ENCODE data around the gene DNAJB7.

DNAJB7 gene

GRCh38 chr22:40823426-40823825 is 38.5 kb downstream of the DNAJB7 start:
- Histone ChIP-seq H3K9ac (ENCODE audit: low read depth, low read length) (no peak overlapping the region), H3K36me3 (ENCODE audit: insufficient read depth, low read length) (peaks cover 7% of the 10 kb centered on the region; the same call in 1 of the 2 replicates), H3K9me3 (ENCODE audit: control insufficient read depth, insufficient read depth, low read length) (no peaks in the 10 kb centered on the region), H3K4me1 (ENCODE audit: insufficient read depth, low read length) (peaks cover 12% of the 10 kb centered on the region)

GRCh38 chr22:40819599-40820140 is 42.2 kb downstream of the DNAJB7 start:
- H3K4me1 ChIP-seq (ENCODE audit: insufficient read depth, low read length), result peaks cover 13% of the 10 kb centered on the region

GRCh38 chr22:40818747-40819598 is 42.9 kb downstream of the DNAJB7 start, which contains the start of gene SLC25A17:
SLC25A17 (minus strand) TSS chr22:40819346; CDS start chr22:40819248, 98 bp downstream.
- Histone ChIP-seq H3K4me1 (ENCODE audit: insufficient read depth, low read length) (peaks cover 13% of the 10 kb centered on the region), H3K9me3 (ENCODE audit: control insufficient read depth, insufficient read depth, low read length) (no peaks in the 10 kb centered on the region), H3K9ac (ENCODE audit: low read depth, low read length) (peak within 1 kb of the TSS; percentile 82), H3K36me3 (ENCODE audit: insufficient read depth, low read length) (peaks cover 5% of the 10 kb centered on the region; the same call in 1 of the 2 replicates)

More at GRCh38 chr22:40819599-40820140, 42.2 kb downstream of the DNAJB7 start:
- Histone ChIP-seq H3K36me3 (ENCODE audit: insufficient read depth, low read length) (peaks cover 5% of the 10 kb centered on the region; the same call in 1 of the 2 replicates), H3K9me3 (ENCODE audit: control insufficient read depth, insufficient read depth, low read length) (no peaks in the 10 kb centered on the region), H3K9ac (ENCODE audit: low read depth, low read length) (peak overlapping the region; percentile 82)

GRCh38 chr22:40818192-40818746 is 43.6 kb downstream of the DNAJB7 start:
- H3K9me3 ChIP-seq (ENCODE audit: control insufficient read depth, insufficient read depth, low read length), result no peaks in the 10 kb centered on the region
- H3K4me1 ChIP-seq (ENCODE audit: insufficient read depth, low read length), result peaks cover 13% of the 10 kb centered on the region
- H3K36me3 ChIP-seq (ENCODE audit: insufficient read depth, low read length), result 0 out of 2 replicates have a peak, but pooled peaks cover under 1% of the 10 kb centered on the region
- peak overlapping the region; percentile 82 for H3K9ac ChIP-seq (ENCODE audit: low read depth, low read length)

- Histone ChIP-seq H3K36me3 (ENCODE audit: insufficient read depth, low read length) (no peaks in the 10 kb centered on the region), H3K4me1 (ENCODE audit: insufficient read depth, low read length) (peaks cover 13% of the 10 kb centered on the region), H3K9me3 (ENCODE audit: control insufficient read depth, insufficient read depth, low read length) (no peaks in the 10 kb centered on the region), H3K9ac (ENCODE audit: low read depth, low read length) (peak overlapping the region; percentile 26; the same call in 1 of the 2 replicates)
These were observed 44.2 kb downstream of the DNAJB7 start for GRCh38 chr22:40817737-40818136.

- H3K36me3 ChIP-seq (ENCODE audit: insufficient read depth, low read length), result no peaks in the 10 kb centered on the region
- no peaks in the 10 kb centered on the region for H3K9me3 ChIP-seq (ENCODE audit: control insufficient read depth, insufficient read depth, low read length)
- peaks cover 8% of the 10 kb centered on the region; the same call in 1 of the 2 replicates for H3K4me1 ChIP-seq (ENCODE audit: insufficient read depth, low read length)
- no peak overlapping the region for H3K9ac ChIP-seq (ENCODE audit: low read depth, low read length)
These were observed 48.0 kb downstream of the DNAJB7 start for GRCh38 chr22:40813912-40814315.
